Ecto neural progenitor cell (in vitro differentiated cells): ENCODE results near the gene IRAK4.

Source experiments
- DNase-seq: peaks from one replicate; pipeline ENCODE4 v3.0.0-alpha.2; 2018; ENCODE audit warnings: low spot score

The IRAK4 gene

GRCh38 chr12:43766291-43766690 is 7.5 kb downstream of the IRAK4 start:
- no peak for DNase-seq

- no peak for DNase-seq
These were observed 17.7 kb downstream of the IRAK4 start for GRCh38 chr12:43776498-43776897.

GRCh38 chr12:43786899-43787693 is 28.3 kb downstream of the IRAK4 start:
- DNase-seq: no peak

- no peak for DNase-seq
These were observed 31.2 kb downstream of the IRAK4 start for GRCh38 chr12:43789941-43790340.

- DNase-seq: no peak
These were observed 37.0 kb downstream of the IRAK4 start for GRCh38 chr12:43795716-43796280.

- DNase-seq: no peak
These were observed 38.9 kb downstream of the IRAK4 start for GRCh38 chr12:43797561-43798217.

GRCh38 chr12:43805149-43805859 is 46.6 kb downstream of the IRAK4 start:
- DNase-seq: no peak

GRCh38 chr12:43805860-43806736 is 47.3 kb downstream of the IRAK4 start, which contains the start of gene TWF1:
TSS of gene TWF1 (minus strand) at chr12:43806317. CDS start at chr12:43806245, 72 bp downstream.
- DNase-seq: peak; percentile 96

- DNase-seq: no peak
These were observed 48.0 kb downstream of the IRAK4 start for GRCh38 chr12:43806737-43807072.

GRCh38 chr12:43807386-43807785 is 48.6 kb downstream of the IRAK4 start:
- no peak for DNase-seq

GRCh38 chr12:43812057-43812456 is 53.3 kb downstream of the IRAK4 start:
- no peak for DNase-seq

- DNase-seq: no peak
These were observed 54.2 kb downstream of the IRAK4 start for GRCh38 chr12:43812926-43813325.

GRCh38 chr12:43815416-43815815 is 56.7 kb downstream of the IRAK4 start:
- DNase-seq: no peak

- no peak for DNase-seq
These were observed 57.4 kb downstream of the IRAK4 start for GRCh38 chr12:43816168-43816567.

- no peak for DNase-seq
These were observed 65.5 kb downstream of the IRAK4 start for GRCh38 chr12:43824207-43824775.

- DNase-seq: no peak
These were observed 67.9 kb downstream of the IRAK4 start for GRCh38 chr12:43826681-43827080.

GRCh38 chr12:43827093-43827492 is 68.3 kb downstream of the IRAK4 start:
- DNase-seq: no peak

GRCh38 chr12:43832463-43833168 is 73.9 kb downstream of the IRAK4 start:
- DNase-seq: no peak

- DNase-seq: no peak
These were observed 76.5 kb downstream of the IRAK4 start for GRCh38 chr12:43835264-43835655.

- peak; percentile 79 for DNase-seq
These were observed 77.1 kb downstream of the IRAK4 start, which contains the start of gene TMEM117 for GRCh38 chr12:43835656-43836474. TSS of gene TMEM117 (plus strand) at chr12:43836081.
